ENCODE data around the gene HTR2A.

GRCh38 chr13:46852168-46852567 lies 44.7 kb downstream of the HTR2A start:
- TF ChIP-seq CTCF (IDR thresholded peaks at IDR 0.05; ENCODE audit: insufficient read depth, low read length, poor library complexity, severe bottlenecking), result no peak
- TF ChIP-seq EZH2phosphoT487 (conservative IDR thresholded peaks at IDR 0.05; ENCODE audit: low read length), result no peak

All from SU-DHL-6 (cell line).